Body of pancreas (tissue), 4 donors: ENCODE results near the gene OR9A4.

ENCODE experiments used
- CTCF ChIP-seq, 7 experiments: fragments of 450-650 bp in 4 of 7; fragments of 200-600 bp in 3 of 7; sonication (generic) in 3 of 7; IDR thresholded peaks; one replicate each; pipeline ENCODE4 v1.5.1; 2016 to 2019; ENCODE audit warnings: antibody characterized with exemption in 7 of 7
- POLR2A ChIP-seq, 3 donors: fragments of 450-650 bp; IDR thresholded peaks; one replicate each; pipeline ENCODE4 v1.6.1; 2016; ENCODE audit warnings: antibody characterized with exemption in 3 of 3, mild to moderate bottlenecking in 2 of 3

- TF ChIP-seq CTCF (IDR thresholded peaks at IDR 0.05) (no peak), POLR2A (IDR thresholded peaks at IDR 0.05) (no peak)
Observed at GRCh38 chr7:141911391-141911790, 4.8 kb upstream of the OR9A4 start.
